ENCODE measurements around the gene APC2. TPM values are rescaled to one million over a fixed set of nuclear protein-coding genes. Genes with fewer than 3 reads are reported as not detected.

The APC2 gene
- total and polyA plus RNA-seq, 4 donors = under 0.01 to 0.06 (median 0.03) TPM

- WGBS = 95% methylated on average over 77 of the region's 77 CpGs
- no peaks in the 10 kb centered on the region for H3K36me3 ChIP-seq (ENCODE audit: control insufficient read depth in 4 of 4, insufficient read depth in 3 of 4, low read depth in 1 of 4, low read length in 3 of 4)
- H3K9me3 ChIP-seq (ENCODE audit: control insufficient read depth in 4 of 4, low read length in 3 of 4) = no peaks in the 10 kb centered on the region
- H3K27ac ChIP-seq (ENCODE audit: low read depth in 1 of 2, low read length in 2 of 2) = no peak overlapping the region
- DNase-seq (ENCODE audit: low spot score) = no peak
- no peak overlapping the region for H3K4me3 ChIP-seq (ENCODE audit: low read depth in 1 of 3, low read length in 3 of 3)
- peaks cover under 1 to 9% (median 2%) of the 10 kb centered on the region in 4 donors for H3K4me1 ChIP-seq (ENCODE audit: control insufficient read depth in 4 of 4, insufficient read depth in 4 of 4, low read length in 3 of 4)
- no peak overlapping the region for H3K9ac ChIP-seq (ENCODE audit: low read depth in 1 of 2, low read length in 2 of 2)
- TF ChIP-seq FOXA2 (IDR thresholded peaks at IDR 0.05) (no peak), SP1 (IDR thresholded peaks at IDR 0.05) (no peak), NR2F2 (IDR thresholded peaks at IDR 0.05) (no peak), YY1 (IDR thresholded peaks at IDR 0.05) (no peak), RXRA (IDR thresholded peaks at IDR 0.05) (no peak), TAF1 (conservative IDR thresholded peaks at IDR 0.05) (no peak), JUND (IDR thresholded peaks at IDR 0.05) (no peak), EGR1 (IDR thresholded peaks at IDR 0.05; ENCODE audit: low read depth in 2 of 2) (no peak), RAD21 (IDR thresholded peaks at IDR 0.05) (no peak), GABPA (IDR thresholded peaks at IDR 0.05 in 1 of 2, conservative IDR thresholded peaks at IDR 0.05 in 1 of 2) (no peak), HNF4A (conservative IDR thresholded peaks at IDR 0.05) (no peak), MAX (IDR thresholded peaks at IDR 0.05) (no peak), HNF4G (IDR thresholded peaks at IDR 0.05) (no peak), ATF3 (IDR thresholded peaks at IDR 0.05) (no peak), FOXA1 (IDR thresholded peaks at IDR 0.05) (no peak)
- TF ChIP-seq, protein P1, sequence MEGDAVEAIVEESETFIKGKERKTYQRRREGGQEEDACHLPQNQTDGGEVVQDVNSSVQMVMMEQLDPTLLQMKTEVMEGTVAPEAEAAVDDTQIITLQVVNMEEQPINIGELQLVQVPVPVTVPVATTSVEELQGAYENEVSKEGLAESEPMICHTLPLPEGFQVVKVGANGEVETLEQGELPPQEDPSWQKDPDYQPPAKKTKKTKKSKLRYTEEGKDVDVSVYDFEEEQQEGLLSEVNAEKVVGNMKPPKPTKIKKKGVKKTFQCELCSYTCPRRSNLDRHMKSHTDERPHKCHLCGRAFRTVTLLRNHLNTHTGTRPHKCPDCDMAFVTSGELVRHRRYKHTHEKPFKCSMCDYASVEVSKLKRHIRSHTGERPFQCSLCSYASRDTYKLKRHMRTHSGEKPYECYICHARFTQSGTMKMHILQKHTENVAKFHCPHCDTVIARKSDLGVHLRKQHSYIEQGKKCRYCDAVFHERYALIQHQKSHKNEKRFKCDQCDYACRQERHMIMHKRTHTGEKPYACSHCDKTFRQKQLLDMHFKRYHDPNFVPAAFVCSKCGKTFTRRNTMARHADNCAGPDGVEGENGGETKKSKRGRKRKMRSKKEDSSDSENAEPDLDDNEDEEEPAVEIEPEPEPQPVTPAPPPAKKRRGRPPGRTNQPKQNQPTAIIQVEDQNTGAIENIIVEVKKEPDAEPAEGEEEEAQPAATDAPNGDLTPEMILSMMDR (IDR thresholded peaks at IDR 0.05; ENCODE audit: low read depth, low read length, missing input control) = no peak
- TF ChIP-seq, protein P2, sequence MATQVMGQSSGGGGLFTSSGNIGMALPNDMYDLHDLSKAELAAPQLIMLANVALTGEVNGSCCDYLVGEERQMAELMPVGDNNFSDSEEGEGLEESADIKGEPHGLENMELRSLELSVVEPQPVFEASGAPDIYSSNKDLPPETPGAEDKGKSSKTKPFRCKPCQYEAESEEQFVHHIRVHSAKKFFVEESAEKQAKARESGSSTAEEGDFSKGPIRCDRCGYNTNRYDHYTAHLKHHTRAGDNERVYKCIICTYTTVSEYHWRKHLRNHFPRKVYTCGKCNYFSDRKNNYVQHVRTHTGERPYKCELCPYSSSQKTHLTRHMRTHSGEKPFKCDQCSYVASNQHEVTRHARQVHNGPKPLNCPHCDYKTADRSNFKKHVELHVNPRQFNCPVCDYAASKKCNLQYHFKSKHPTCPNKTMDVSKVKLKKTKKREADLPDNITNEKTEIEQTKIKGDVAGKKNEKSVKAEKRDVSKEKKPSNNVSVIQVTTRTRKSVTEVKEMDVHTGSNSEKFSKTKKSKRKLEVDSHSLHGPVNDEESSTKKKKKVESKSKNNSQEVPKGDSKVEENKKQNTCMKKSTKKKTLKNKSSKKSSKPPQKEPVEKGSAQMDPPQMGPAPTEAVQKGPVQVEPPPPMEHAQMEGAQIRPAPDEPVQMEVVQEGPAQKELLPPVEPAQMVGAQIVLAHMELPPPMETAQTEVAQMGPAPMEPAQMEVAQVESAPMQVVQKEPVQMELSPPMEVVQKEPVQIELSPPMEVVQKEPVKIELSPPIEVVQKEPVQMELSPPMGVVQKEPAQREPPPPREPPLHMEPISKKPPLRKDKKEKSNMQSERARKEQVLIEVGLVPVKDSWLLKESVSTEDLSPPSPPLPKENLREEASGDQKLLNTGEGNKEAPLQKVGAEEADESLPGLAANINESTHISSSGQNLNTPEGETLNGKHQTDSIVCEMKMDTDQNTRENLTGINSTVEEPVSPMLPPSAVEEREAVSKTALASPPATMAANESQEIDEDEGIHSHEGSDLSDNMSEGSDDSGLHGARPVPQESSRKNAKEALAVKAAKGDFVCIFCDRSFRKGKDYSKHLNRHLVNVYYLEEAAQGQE (IDR thresholded peaks at IDR 0.05) = no peak
- TF ChIP-seq, protein P3, sequence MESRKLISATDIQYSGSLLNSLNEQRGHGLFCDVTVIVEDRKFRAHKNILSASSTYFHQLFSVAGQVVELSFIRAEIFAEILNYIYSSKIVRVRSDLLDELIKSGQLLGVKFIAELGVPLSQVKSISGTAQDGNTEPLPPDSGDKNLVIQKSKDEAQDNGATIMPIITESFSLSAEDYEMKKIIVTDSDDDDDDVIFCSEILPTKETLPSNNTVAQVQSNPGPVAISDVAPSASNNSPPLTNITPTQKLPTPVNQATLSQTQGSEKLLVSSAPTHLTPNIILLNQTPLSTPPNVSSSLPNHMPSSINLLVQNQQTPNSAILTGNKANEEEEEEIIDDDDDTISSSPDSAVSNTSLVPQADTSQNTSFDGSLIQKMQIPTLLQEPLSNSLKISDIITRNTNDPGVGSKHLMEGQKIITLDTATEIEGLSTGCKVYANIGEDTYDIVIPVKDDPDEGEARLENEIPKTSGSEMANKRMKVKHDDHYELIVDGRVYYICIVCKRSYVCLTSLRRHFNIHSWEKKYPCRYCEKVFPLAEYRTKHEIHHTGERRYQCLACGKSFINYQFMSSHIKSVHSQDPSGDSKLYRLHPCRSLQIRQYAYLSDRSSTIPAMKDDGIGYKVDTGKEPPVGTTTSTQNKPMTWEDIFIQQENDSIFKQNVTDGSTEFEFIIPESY (IDR thresholded peaks at IDR 0.05) = no peak
- no peaks in the 10 kb centered on the region for H3K27me3 ChIP-seq (ENCODE audit: control insufficient read depth in 4 of 4, insufficient read depth in 4 of 4, low read length in 3 of 4)
Measured at GRCh38 chr19:1483131-1483978, 33.4 kb downstream of the APC2 start.
